Testis (tissue), 2 donors: ENCODE results near the gene TMEM11.

Source experiments
- POLR2A ChIP-seq: fragments of 450-650 bp; IDR thresholded peaks from one replicate; pipeline ENCODE4 v1.6.1; 2017; ENCODE audit warnings: antibody characterized with exemption, mild to moderate bottlenecking, moderate library complexity
- TF ChIP-seq, protein P1 (sequence below), 3 experiments: fragments of 450-650 bp in 2 of 3; fragments of 200-600 bp in 1 of 3; sonication (generic) in 1 of 3; IDR thresholded peaks; one replicate each; pipeline ENCODE4 v1.5.1; 2016 to 2019; ENCODE audit warnings: antibody characterized with exemption in 3 of 3, mild to moderate bottlenecking in 2 of 3, moderate library complexity in 1 of 3

DNA sequence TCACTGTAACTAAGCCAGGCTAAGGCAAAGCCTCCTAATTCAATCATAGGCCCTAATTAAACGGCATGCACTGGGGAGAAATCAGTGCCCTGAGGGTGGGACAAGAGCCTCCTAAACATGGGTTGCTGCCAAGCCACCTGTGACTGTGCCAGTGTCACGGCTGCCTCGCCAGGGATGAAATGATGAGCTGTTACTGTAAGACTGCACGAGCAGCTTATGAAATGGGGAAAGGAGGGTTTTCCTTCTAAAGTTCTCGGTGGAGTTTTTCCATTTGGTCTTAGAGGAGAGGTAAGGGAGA lies 12.7 kb downstream of the TMEM11 start:
- no peak for TF ChIP-seq POLR2A
- TF ChIP-seq, protein P1, sequence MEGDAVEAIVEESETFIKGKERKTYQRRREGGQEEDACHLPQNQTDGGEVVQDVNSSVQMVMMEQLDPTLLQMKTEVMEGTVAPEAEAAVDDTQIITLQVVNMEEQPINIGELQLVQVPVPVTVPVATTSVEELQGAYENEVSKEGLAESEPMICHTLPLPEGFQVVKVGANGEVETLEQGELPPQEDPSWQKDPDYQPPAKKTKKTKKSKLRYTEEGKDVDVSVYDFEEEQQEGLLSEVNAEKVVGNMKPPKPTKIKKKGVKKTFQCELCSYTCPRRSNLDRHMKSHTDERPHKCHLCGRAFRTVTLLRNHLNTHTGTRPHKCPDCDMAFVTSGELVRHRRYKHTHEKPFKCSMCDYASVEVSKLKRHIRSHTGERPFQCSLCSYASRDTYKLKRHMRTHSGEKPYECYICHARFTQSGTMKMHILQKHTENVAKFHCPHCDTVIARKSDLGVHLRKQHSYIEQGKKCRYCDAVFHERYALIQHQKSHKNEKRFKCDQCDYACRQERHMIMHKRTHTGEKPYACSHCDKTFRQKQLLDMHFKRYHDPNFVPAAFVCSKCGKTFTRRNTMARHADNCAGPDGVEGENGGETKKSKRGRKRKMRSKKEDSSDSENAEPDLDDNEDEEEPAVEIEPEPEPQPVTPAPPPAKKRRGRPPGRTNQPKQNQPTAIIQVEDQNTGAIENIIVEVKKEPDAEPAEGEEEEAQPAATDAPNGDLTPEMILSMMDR (IDR thresholded peaks at IDR 0.05) = no peak
